GM12878 (cell line): ENCODE measurements around the gene ZNF613. TPM values are rescaled to one million over a fixed set of nuclear protein-coding genes. Genes with fewer than 3 reads are reported as not detected.

Source experiments
- ATAC-seq: fragments of 200-7000 bp; cut with Tn5 transposase; 3 replicates; pipeline ENCODE4 v1.9.1; 2020; ENCODE audit warnings: mild to moderate bottlenecking, moderate library complexity
- BruUV-seq: library from RNA; stranded (reverse); fragments of 400-500 nt; replicated peaks from 2 replicates; lab custom pipeline; 2021; lab: Mats Ljungman, UMichigan
- CTCF ChIA-PET: fragments of 300-600 bp; sonication (Branson Sonifier 250); formaldehyde crosslinking; extraction: SDS; loops from one replicate; lab custom pipeline; 2021; ENCODE audit warnings: inconsistent platforms; lab: Yijun Ruan, JAX
- POLR2A ChIA-PET: fragments of 350-600 bp; formaldehyde crosslinking; extraction: SDS; loops from one replicate; lab custom pipeline; 2021; ENCODE audit warnings: inconsistent platforms; lab: Charles Lee
- RAD21 ChIA-PET: fragments of 300-600 bp; sonication (Branson Sonifier 250); formaldehyde crosslinking; loops from one replicate; lab custom pipeline; 2023; ENCODE audit warnings: antibody characterized with exemption; ENCODE audit not compliant: unreplicated experiment; lab: Charles Lee
- SMC1A ChIA-PET: fragments of 300-600 bp; sonication (Branson Sonifier 250); formaldehyde crosslinking; loops from one replicate; lab custom pipeline; 2023; ENCODE audit not compliant: unreplicated experiment, uncharacterized antibody; lab: Charles Lee
- DNase-seq: peaks from one replicate; pipeline ENCODE4 v3.0.0-alpha.2; 2011; ENCODE audit warnings: low read depth, low spot score
- FAIRE-seq: peaks from 3 replicates; lab custom pipeline; 2011; peaks lifted over from hg19 to GRCh38; lab: Jason Lieb, UNC
- H2AFZ ChIP-seq: 2 replicates; pipeline ENCODE4 v1.6.0; 2011; ENCODE audit warnings: low read depth, low read length, control low read depth; ENCODE audit not compliant: control insufficient read depth
- H3K27ac ChIP-seq: 2 replicates; pipeline ENCODE4 v1.5.1; 2011; ENCODE audit warnings: control low read depth; ENCODE audit not compliant: control insufficient read depth, insufficient read depth
- H3K27me3 ChIP-seq, 2 experiments: replicated peaks in 1 of 2; 2 replicates each; pipeline versions ENCODE4 v1.6.0 to v1.6.1; 2011; ENCODE audit warnings: low read length in 1 of 2; ENCODE audit not compliant: control insufficient read depth in 2 of 2, insufficient read depth in 2 of 2
- H3K36me3 ChIP-seq, 2 experiments: 2 replicates each; pipeline ENCODE4 v1.5.1; 2011; ENCODE audit warnings: low read length in 1 of 2; ENCODE audit not compliant: control insufficient read depth in 2 of 2, insufficient read depth in 2 of 2
- H3K4me1 ChIP-seq: 2 replicates; pipeline ENCODE4 v1.6.1; 2011; ENCODE audit warnings: mild to moderate bottlenecking, low read length, moderate library complexity, mixed read lengths; ENCODE audit not compliant: control insufficient read depth, insufficient read depth
- H3K4me2 ChIP-seq: 2 replicates; pipeline ENCODE4 v1.6.0; 2011; ENCODE audit warnings: control low read depth; ENCODE audit not compliant: control insufficient read depth, insufficient read depth
- H3K4me3 ChIP-seq: fragments of 200-600 bp; sonication (generic); 2 replicates; pipeline ENCODE4 v1.5.1; 2016
- H3K79me2 ChIP-seq: 2 replicates; pipeline ENCODE4 v1.6.0; 2011; ENCODE audit warnings: low read length; ENCODE audit not compliant: control insufficient read depth, insufficient read depth
- H3K9ac ChIP-seq: 2 replicates; pipeline ENCODE4 v1.8.0; 2011; ENCODE audit warnings: low read length, control low read depth, mixed read lengths; ENCODE audit not compliant: control insufficient read depth, insufficient read depth
- H3K9me3 ChIP-seq: replicated peaks from 3 replicates; pipeline ENCODE4 v1.5.1; 2011; ENCODE audit warnings: mild to moderate bottlenecking, low read length; ENCODE audit not compliant: control insufficient read depth, insufficient read depth
- H4K20me1 ChIP-seq: 2 replicates; pipeline ENCODE4 v1.6.0; 2011; ENCODE audit not compliant: control insufficient read depth, insufficient read depth
- CBX5 ChIP-seq: sonication (generic); IDR thresholded peaks from 2 replicates; pipeline ENCODE4 v1.6.1; 2016; ENCODE audit warnings: low read depth, moderate library complexity, mild to moderate bottlenecking, inconsistent platforms
- HDAC2 ChIP-seq: fragments of 200-600 bp; sonication (generic); IDR thresholded peaks from 2 replicates; pipeline ENCODE4 v1.6.1; 2017
- ZNF592 ChIP-seq: fragments of 450-650 bp; IDR thresholded peaks from 2 replicates; pipeline ENCODE4 v1.6.1; 2017; ENCODE audit warnings: mild to moderate bottlenecking, moderate library complexity
- ZNF687 ChIP-seq: fragments of 450-650 bp; IDR thresholded peaks from 2 replicates; pipeline ENCODE4 v1.6.1; 2017; ENCODE audit warnings: mild to moderate bottlenecking, moderate library complexity
- WGBS: methylation state at CpG from one replicate; pipeline ENCODE4 v1.1.6; 2016; ENCODE audit warnings: low lambda C conversion rate; ENCODE audit not compliant: insufficient replicate concordance, insufficient coverage; ENCODE audit errors: missing lambda C conversion rate; 5-methylcytosine and 5-hydroxymethylcytosine counted together
- in situ Hi-C: fragments of 300-500 bp; cut with MboI; formaldehyde crosslinking; loops from 9 replicates; pipeline ENCODE4 v1.14.3; 2018; ENCODE audit warnings: mixed read lengths
- intact Hi-C: fragments of 100-400 bp; cut with micrococcal nuclease; formaldehyde crosslinking; loops from one replicate; pipeline ENCODE4 v1.14.2; 2022; ENCODE audit not compliant: unreplicated experiment
- polyA plus RNA-seq, 11 experiments: library from polyadenylated mRNA; depleted of rRNA in 4 of 11; unstranded in 6 of 11; stranded (reverse) in 5 of 11; fragments of >200 nt; fragmentation: Nextera tagmentation in 4 of 11; fragmentation: Illumina TruSeq in 1 of 11; extraction: Ambion mirVana in 4 of 11; extraction: Trizol in 1 of 11; gene quantifications; 1 replicate in 1 of 11; 2 replicates in 10 of 11; pipeline versions ENCODE4 v1.2.1 to v1.2.3, GENCODE V29; 2011 to 2016; ENCODE audit warnings: inconsistent platforms in 2 of 11, missing spikeins in 2 of 11, low read depth in 1 of 11
- total RNA-seq, 4 experiments: library from RNA; depleted of rRNA in 3 of 4; stranded (reverse); fragments of >200 nt in 3 of 4; fragmentation: Illumina TruSeq in 1 of 4; extraction: Trizol in 1 of 4; gene quantifications; 2 replicates each; pipeline versions ENCODE4 v1.2.1 to v1.2.3, GENCODE V29; 2013 to 2021

ZNF613 gene
- total and polyA plus RNA-seq, 10 of the 15 experiments (the other 5 are each of a cell fraction or from before 2014, with no cell fraction given), result 3.3 to 7.8 (median 5.0) TPM

GRCh38 chr19:51889934-51890333 lies 37.3 kb upstream of the ZNF613 start (continued):
- TF ChIP-seq ZNF687, result no peak

- H3K4me3 ChIP-seq, result no peak overlapping the region
- CTCF ChIA-PET, result no interaction called here
- BruUV-seq, result TSS peak; percentile 26
- ATAC-seq, result no peak
- RAD21 ChIA-PET, result no interaction called here
- H3K27me3 ChIP-seq, result no peaks in the 10 kb centered on the region
- no peak for FAIRE-seq
- no peaks in the 10 kb centered on the region for H3K79me2 ChIP-seq
- peaks cover 47% of the 10 kb centered on the region for H3K9me3 ChIP-seq
- TF ChIP-seq CBX5, result peak; percentile 70; the same call in 1 of the 2 replicates
- TF ChIP-seq HDAC2, result no peak
- TF ChIP-seq ZNF592, result no peak
- in situ Hi-C loops (no loop called here), intact Hi-C loops (no loop called here)
- no peak for DNase-seq
- H4K20me1 ChIP-seq, result no peaks in the 10 kb centered on the region
- H3K27ac ChIP-seq, result no peak overlapping the region
- POLR2A ChIA-PET, result no interaction called here
- SMC1A ChIA-PET, result no interaction called here
- H2AFZ ChIP-seq, result no peak overlapping the region
- H3K9ac ChIP-seq, result no peak overlapping the region
- WGBS, result 100% methylated on average over 10 of the region's 10 CpGs
- H3K4me2 ChIP-seq, result no peak overlapping the region
- H3K4me1 ChIP-seq, result no peaks in the 10 kb centered on the region
- H3K36me3 ChIP-seq, result peaks cover 11 to 37% of the 10 kb centered on the region in 2 experiments
Observed at GRCh38 chr19:51891193-51891747, 36.0 kb upstream of the ZNF613 start.
